Measurements from ENCODE around the gene GJD4.

GRCh38 chr10:35584946-35585345 lies 20.2 kb upstream of the GJD4 start:
- no peak for TF ChIP-seq CTCF (IDR thresholded peaks at IDR 0.05; ENCODE audit: low read depth, low read length, poor library complexity, severe bottlenecking)
- no peak for TF ChIP-seq EZH2phosphoT487 (IDR thresholded peaks at IDR 0.05; ENCODE audit: borderline replicate concordance, low read length)
